GDM1 (cell line): Measurements from ENCODE around the gene FOXD2.
A peak's percentile ranks its signal among the peaks of the same experiment; 100 is the strongest.

Experiments
- DNase-seq: peaks from one replicate; lab custom pipeline; 2025; lab: John Stamatoyannopoulos, UW

Gene FOXD2

DNA sequence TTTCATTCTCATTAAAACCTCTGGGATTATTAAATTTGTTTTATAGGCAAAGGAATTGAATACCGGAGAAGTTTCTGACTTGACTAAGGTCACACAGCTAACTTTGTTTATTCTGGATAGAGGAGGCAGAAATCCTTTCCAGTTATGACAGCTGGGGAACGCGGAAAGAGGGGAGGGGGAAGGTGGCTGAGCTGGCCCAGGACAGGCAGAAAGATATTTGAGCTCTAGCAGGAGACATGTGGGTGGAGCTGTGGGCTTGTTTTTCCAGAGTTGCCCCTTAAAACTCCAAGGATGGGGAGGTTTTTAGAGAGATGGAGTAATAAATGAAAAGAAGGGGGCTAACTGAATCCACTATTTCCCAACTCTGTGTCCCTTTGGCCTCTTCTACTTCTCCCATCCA, 27.8 kb downstream of the FOXD2 start:
- no peak for DNase-seq

DNA sequence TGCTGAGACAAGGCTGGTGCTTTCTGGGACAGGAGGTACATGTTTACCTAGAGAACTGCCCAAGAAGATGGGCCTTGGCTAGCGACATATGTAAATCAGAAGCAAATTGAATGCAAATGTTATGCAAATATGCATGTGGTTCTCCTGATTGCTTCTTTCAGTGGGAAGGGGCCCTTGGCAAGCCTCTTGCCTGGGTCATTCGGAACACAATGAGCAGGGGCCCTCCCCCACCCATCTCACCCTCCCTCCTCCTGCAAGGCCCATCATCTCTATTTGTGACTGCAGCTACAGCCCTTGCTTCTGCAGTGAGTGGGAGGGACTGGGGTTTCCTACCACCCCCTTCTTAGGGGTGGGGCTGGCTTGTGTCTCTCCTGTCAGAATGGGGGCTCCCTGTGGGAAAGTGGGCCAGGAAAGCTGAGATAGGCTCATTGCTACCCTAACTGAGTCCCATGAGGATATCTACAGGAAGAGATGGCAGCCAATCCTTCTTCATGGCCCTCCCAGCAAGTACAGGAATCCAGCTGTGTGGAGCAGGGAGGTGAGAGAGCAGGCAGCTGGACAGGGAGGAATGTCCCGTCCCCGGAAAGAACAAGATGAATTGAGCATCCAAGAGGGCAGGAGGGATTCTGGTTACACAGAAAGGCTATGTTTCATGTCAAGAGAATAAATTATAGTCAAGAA, 31.0 kb downstream of the FOXD2 start:
- DNase-seq, result no peak

GRCh38 chr1:47469390-47469759, 31.5 kb downstream of the FOXD2 start:
- no peak for DNase-seq

DNA sequence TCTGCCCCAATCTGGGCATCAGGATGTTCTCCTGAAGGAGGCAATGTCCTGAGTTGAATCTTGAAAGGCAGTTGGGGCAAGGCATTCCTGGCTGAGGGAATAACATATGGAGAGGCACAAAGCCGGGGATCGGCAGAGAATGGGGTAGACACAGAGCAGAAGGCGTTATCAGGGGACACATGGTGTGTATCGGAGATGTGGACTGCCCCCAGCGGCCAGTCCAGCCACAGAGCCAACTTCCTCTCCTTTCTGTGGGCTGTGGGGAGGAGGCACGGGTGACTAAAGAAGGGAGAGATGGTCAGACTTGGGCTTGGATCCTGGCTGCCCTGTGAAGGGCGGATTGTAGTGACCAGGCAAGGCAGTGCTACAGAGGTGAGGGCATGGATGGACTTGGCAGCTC, 32.1 kb downstream of the FOXD2 start:
- DNase-seq, result no peak

DNA sequence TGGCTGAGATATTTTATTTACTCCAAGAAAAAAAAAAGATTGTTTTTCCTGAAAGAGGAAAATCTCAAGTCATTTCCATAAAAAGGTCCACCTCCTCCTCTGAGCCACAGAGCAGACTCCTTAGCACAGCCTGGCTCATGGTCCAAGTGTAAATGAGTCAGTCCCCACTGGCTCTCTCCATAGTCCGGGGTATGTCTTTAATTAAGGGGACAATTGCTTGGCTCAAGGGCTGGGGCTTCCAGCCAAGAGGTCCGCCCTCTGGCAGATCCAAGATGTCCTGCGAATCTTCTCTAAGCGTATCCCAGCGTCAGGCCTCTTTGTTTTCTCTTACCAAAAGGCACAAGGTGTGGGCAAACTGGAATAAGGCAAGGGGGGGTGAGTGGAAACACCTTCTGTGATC, 33.3 kb downstream of the FOXD2 start:
- no peak for DNase-seq

- no peak for DNase-seq
Measured at GRCh38 chr1:47474278-47475193, 36.7 kb downstream of the FOXD2 start.

DNA sequence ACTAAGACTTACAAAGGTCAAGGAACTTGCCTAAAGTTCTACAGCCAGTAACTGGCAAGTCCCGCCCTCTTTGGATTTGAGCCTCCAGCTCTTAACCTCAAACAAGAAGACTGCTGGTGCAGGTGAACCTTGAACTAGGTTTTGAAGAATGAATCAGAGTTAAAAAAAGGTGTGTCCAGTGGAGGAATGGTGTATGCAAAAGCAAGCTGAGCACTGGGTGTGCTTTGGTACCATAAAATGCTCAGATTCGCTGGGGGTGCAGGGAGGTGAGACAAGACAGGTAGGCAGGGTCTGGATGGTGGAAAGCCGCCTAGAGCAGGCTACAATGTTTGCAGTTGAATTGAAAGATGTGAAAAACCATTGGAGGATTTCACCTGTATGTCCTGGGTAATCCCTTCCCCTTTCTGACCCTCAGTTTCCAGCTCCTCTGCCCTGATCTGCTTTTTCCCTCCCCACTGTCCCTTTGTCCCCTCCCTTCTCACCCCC, 39.8 kb downstream of the FOXD2 start:
- DNase-seq, result no peak

GRCh38 chr1:47478090-47478489, 40.2 kb downstream of the FOXD2 start:
- no peak for DNase-seq

GRCh38 chr1:47479664-47480063, 41.8 kb downstream of the FOXD2 start:
- no peak for DNase-seq

DNA sequence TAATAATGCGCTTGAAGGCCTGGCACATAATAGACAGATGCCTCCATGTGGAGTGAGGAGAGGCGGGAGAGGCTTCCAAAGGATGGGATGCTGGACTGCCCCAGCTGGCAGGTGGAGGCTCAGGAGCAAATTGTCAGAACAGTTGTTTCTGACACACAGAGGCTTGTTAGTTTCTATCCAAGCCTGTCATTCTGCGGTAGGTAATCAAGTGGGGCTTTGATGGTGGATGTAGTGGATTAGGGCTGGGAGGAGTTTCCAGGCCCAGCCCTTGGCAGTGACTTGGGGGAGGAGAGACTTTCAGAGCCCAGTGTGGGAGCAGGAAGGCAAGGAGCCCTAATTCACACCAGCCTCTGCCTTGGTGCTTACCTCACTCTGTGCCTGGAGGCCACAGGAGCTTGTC, 44.1 kb downstream of the FOXD2 start:
- DNase-seq, result no peak

- DNase-seq, result peak; percentile 33
Measured at GRCh38 chr1:47482786-47483185, 44.9 kb downstream of the FOXD2 start.

DNA sequence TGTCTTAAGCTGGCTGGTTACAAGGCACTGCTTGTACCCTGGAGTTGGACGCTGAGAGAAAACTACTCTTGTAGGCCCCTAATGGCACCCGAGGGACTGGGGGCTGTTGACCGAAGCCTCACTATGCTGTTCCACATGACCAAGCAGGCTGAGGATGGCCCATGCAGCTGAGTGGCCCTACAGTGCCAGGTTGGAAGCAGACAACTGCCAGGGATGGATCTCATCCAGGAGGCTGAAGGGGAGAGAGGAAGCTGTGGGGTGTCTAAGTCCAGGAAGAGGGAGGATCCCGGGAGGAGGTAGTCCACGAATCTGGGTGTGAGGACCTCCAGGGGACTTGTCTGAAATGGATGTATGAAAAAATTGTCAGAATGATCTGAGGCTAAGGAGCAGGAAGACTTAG, 45.8 kb downstream of the FOXD2 start:
- DNase-seq, result no peak

DNA sequence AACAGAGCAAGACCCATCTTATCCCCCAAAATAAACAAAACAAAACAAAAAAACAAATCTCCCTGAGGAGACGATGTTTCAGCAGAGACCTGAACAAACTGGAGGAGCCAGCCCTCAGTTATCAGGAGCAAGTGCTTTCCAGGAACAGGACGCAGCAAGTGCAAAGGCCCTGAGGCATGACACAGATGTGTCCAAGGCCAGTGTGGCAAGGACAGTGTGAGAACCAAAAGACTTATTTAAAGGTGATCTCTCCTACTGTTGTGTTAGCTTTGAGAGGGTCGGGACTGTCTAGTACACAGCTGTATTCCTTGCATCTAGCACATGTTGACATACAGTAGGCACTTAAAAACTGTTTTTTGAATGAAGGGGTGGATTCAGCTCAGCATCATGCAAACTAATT, 48.0 kb downstream of the FOXD2 start:
- DNase-seq, result no peak

DNA sequence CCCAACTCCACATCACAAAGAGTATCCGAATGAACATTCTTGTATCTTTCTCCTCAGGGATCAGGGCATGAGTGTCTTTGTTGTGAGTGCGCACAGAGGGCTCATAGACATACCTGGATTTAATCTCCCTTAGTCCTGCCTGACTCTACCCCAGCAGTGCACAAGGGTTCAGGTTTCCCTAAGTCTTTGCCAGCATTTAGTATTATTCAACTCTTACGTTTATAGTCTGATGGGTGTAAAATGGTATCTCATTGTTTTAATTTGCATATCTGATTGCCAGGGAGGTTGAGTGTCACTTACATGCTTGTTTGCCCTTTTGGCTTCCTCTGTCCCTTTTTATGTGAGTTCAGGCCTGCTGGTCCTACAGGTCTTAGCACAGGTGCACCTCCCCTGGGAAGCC, 49.5 kb downstream of the FOXD2 start:
- no peak for DNase-seq

DNA sequence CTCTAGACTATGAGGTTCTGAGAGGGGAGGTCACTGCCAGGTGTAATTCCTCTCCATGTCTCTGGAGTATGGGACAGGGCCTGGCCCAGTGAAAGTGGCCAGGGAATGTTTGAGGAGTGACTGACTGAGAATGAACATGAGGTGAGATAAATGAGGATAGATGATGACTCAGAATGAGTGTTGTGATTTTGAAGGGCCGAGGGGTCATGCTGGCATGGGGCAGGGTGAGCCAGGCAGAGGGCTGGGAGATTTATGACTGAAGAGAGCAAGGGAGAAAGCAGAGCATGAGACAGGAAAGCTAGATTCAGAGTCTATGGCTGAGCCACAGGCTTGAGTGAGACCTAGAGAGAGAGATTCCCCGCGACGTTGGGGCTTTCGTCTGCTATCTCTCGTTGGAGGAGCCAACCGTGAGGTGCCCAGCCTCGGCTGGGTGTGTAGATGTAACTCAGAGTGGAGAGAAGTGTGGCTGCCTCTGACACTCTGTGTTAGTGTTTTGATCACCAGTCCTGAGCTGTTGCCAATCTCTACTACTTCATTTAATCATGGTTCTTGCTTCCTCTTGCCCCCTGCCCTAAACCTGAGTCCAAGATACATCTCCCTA, 50.1 kb downstream of the FOXD2 start:
- no peak for DNase-seq
